Nucleus accumbens (tissue), 56 donors: ENCODE data around the gene R3HDM1.
"Not testable (repeated sequence)": the region's sequence is repeated elsewhere in the genome, so short reads cannot be mapped to it uniquely, and the experiment has no call there.

ENCODE experiments used
- DNase-seq, 56 donors: peaks; one replicate each; lab custom pipeline; 2025; lab: John Stamatoyannopoulos, UW

Gene R3HDM1

DNA sequence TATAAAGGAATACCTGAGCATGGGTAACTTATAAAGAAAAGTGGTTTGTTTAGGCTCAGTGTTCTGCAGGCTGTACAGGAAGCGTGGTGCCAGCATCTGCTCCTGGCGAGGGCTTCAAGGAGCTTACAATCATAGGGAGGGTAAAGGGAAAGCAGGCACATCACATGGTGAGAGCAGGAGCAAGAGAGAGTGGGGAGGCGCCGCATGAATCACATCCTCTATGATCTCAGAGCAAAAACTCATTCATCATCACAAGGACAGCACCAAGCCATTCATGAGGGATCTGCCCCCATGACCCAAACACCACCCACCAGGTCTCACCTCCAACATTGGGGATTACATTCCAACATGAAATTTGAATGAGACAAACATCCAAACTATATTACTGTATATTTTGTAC lies 32.5 kb downstream of the R3HDM1 start:
- DNase-seq, result no peak

DNA sequence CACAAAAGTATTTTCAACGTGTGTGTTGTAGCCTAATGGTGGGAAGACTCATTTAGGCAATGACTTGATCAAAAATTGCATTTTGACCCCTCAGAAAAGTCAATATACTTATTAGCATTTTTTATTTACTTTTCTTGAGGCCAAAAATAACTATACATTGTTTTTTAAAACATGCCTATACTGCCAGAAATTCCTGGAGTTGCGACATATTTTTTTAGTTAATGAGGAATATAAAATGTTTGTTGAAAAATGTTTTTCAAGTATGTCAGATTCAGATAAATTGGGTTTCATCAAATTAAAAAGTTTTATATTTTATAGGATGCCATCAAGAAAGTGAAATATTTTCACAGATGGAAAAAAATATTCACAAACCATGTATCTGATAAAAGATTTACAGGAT lies 39.6 kb downstream of the R3HDM1 start:
- DNase-seq, result no peak

DNA sequence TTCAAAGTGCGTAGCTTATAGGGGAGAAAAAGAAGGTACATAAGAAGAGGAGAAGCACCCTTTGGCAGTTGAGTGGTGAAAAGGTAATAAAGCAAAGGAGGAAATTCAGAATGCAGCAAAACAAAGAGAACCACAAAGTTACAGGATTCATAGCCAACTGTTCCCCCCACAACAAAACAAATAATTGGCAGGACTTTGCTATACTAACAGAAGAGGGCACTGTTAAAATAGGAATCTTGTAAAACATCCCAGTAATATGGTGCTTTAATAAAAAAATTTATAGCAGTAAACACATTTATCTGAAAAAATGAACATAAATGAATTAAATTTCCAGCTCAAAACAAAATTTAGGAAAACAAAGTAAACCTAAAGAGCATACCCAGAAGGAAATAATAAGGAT lies 42.3 kb downstream of the R3HDM1 start:
- DNase-seq, result no peak

DNA sequence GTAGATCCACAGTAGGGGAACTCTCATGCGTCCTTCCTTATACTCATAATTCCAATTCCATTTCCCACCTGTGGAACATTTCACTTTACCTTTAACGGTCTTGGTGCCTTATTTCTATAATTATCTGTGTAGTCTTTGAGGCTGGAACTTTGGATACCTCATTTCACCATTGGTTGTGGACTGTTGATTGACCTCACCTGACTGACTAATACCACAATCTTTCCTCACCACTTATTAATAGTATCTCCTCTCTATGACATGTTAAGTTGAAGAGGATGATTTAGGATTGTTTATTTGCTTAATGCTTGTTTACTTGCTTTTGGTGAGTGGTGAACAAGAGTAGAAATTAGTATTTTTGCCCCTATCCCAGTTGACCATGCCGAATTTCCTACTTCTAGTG lies 50.0 kb downstream of the R3HDM1 start:
- no peak for DNase-seq

DNA sequence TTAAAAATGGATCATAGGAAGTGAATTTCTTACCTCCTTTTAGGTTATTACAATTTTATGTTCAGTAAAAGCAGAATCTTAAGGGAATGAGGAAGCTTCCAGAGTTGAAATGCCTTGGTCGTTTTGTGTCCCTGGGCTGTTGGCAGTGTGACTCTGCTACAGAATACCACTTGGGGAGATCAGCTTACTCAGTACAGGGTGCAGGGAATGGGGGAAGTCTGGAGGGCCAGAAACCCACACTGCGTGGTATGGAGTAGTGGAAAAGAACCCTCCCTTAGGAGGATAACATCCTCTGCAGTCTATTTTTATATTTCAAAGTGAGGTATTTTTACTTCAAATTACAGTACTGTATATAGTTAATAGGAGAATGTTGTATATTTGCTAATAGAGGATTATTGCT lies 51.1 kb downstream of the R3HDM1 start:
- DNase-seq, result no peak

DNA sequence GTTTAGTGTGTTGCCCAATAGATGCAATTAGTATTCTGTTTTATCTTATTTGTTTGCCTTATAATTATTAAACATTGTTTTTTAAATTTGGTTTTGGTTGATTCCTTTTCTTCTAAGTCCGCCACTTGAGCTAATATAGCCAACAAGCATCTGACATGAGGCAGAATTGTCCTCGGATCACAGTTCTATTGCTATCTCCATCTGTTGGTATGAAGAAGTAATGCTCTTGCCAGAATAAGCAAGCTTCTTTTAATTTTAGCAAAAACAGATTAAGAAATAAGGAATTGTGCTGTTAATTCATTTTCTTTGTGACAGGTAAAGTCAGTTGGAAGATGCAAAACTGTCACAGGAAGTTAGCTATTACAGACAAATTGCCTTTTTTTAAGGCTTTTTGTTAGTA lies 54.3 kb downstream of the R3HDM1 start:
- DNase-seq, result no peak

DNA sequence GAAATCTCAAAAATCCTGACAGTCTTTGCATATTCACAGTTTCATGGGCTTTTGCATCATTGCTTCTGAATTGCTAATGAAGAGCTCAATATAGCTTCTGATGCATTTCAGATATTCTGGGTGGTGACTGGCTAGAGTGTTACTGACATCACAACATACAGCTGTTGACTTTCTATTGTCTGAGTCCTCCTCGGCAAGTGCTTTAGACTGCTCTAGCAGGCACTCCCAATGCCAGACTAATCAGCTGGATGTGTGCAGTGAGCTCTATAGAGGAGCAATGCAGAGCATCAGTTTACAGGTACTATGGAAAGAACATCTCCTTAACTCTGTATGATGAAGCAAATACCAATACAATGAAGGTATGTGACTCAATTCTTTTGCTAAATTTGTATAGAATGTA lies 54.9 kb downstream of the R3HDM1 start:
- DNase-seq, result peak in 3 of 56 donors; percentile 1 to 4 (median 2)

DNA sequence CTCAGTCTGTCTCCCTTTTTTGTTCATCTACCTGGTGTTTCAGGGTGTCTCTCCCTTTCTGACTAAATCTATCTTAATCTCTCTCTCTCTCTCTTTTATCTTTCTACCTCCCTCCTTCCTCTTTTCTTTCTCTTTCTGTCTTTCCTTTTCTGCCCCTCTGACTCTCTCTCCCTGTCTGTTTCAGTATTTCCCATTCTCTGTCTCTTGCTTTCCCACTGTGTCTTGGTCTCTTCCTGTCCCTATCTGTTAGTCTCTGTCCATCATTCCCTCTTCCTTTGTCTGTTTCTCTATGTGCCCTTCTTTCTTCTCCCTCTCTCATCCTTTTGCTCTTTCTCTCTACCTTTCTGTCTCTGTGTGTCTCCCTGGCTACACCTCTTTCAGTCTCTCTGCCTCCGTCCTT lies 56.7 kb downstream of the R3HDM1 start:
- no peak for DNase-seq

DNA sequence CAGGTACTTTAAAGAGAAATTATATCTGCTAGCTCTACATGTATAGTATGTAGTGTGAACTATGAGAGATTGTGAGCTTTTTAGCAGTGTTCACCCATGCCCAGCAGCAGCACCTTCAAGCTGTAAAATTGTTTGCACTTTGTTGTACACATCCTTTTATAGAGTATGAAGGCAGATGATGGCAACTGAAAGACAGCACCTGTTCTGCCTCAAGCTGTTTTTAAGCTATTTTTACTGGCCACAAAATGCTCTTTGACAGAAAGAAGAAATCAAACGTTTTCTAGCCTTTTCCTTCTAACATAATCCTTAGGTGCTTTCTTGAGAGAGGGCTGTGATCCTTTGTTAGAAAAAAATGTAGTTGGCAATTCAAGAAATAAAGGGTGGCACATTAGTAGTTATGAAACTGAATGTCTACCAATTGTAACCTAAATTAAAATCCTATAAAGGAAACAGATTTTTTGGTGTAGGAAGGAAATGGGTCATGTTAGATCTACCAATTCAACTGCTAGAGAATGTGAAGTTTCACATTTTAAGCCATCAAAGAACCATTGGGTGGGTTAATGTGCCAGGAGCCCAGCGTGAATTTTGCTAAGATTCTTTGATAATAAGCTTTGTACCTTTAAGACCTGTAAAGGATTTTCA lies 59.5 kb downstream of the R3HDM1 start:
- DNase-seq, result no peak

DNA sequence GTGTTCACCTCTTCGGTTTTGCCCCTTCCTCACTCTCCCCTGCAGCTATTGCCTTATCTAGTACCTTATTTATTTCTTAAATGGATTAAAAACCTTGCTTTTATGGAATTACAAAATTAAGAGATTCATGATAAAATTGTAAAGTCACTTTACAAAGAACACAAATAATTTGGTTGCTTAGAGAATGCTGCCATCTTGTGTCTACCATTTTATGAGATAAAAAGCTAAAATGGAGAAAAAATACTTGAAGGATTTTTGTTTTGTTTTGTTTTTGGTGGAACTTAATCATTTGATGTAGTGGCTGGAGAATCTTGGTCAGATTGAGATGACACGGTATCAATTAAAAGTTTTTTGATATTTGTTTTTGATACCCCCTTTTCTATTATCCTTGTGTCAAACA lies 69.6 kb downstream of the R3HDM1 start:
- DNase-seq, result no peak

DNA sequence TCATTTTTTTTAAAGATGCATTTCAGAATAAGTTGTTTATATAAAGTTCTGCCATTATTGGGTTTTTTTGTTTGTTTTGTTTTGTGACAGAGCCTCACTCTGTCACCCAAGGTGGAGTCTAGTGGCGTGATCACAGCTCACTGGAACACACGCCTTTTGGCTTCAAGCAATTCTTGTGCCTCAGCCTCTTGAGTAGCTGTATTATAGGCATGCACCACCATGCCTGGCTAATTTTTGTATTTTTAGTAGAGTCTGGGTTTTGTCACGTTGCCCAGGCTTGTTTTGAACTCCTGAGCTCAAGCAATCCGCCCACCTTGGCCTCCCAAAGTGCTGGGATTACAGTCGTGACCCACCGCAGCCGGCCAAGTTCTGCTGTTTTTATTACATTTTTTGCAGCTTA lies 72.3 kb downstream of the R3HDM1 start:
- DNase-seq, result no peak

DNA sequence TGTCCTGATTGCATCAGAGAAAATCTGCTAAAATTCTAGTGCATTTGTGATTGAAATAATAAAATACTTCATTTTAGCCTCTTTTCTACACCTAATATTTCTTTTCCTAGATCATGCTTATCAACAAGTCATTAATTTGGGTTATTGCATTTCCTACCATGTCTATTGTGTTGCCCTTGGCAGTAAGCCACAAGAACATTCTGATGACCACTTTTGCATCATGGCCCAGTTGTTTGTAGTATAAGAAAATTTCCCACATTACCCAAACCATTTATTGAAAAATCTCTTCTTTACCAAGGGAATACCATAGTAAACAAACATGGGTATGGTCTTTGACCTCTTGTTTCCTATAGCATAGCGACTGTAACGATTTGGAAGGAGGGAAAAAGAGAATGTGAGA lies 76.3 kb downstream of the R3HDM1 start:
- DNase-seq, result no peak

DNA sequence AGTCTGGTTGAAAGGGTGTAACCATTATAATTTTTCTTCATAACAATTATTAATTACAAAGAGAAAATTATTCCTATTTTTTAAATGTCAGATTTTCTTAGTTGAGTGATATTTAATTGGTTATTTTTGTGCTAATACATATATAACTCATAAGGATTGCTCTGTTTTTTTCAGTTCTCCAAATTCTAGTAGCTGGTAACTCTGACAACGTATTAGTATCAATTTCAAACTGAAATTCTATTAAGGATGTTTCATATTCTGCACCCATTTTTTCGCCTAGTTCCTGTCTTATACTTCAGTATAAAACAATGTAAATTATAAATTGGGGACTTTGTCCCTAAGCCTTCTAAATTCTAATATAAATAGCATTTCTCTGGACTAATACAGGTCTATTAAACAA lies 81.0 kb downstream of the R3HDM1 start:
- DNase-seq, result no peak

DNA sequence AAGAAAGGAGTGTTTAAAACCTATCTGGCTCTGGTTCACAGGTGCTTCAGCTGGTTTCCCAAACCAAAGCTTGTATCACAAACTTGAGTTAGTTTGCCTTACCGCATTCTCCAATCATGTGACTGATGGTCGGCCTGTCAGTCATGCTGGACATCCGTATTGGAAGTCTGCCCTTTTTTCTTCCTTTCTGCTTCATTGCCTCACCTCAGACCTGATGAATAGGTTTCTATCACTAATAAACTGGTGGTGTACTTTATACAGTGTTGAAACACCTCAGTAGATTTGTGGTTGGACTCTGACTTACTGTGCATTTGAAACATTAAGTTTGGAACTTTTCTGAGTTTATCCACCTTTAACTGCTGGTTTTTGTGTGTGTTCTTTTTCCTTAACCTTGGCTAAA lies 84.1 kb downstream of the R3HDM1 start:
- DNase-seq, result no peak

DNA sequence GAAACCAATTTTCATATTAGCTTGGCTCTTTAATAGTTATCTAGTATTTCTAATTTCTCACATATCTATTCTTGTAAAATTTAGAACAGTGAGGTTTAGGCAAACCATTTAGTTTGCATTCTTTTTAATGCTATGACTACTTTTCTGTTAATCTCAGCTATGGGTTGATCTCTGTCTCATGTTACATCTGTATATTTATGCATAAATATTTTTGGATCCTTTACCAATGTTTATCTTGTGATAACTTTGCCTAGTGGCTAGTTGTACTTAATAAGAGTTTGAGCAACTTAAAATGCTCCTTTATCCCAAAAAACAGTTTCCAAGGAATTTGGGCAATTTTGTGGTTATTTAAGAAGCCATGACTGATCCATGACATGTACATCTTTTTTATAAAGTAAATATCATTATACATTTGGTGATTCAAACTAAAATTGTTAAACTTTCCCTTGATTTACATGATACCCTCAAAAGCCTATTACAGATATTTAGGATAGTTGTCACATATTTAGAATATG lies 86.3 kb downstream of the R3HDM1 start:
- DNase-seq, result no peak

DNA sequence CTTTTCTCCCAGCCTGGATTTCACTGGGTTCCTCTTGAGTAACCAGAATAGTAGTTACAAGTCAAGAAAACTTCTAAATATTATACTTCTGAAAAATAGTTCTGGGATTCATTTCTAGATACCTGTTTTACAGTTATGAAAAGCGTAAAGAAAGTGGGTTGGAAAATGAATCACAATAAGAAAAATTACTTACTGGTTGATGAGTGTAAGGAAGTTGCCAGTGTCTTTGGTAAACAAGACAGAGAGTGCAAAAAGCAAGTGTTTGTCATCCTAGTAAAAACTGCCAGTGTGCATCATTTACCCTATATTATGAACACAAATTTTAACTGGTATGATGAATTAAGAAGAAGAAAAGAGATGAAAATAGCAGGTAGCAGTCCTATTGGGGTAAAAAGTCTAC lies 88.9 kb downstream of the R3HDM1 start:
- no peak for DNase-seq

DNA sequence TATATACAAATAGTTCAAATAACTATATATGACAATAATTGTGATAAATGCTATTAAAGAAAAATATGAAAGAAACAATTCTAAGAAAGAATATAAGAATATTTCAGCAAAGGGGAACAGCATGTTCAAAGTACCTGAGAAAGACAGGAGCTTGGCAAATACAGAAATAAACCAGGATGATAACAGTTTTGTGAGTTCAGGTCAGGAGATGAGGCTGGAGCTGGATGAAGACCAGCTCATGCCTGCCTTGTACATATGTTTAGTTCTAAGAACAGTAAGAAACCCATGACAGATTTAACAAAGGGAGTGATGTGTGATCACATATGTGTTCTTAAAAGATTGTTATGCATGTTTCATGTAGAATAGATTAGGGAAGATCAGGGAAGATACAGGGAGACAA lies 98.2 kb downstream of the R3HDM1 start:
- no peak for DNase-seq

DNA sequence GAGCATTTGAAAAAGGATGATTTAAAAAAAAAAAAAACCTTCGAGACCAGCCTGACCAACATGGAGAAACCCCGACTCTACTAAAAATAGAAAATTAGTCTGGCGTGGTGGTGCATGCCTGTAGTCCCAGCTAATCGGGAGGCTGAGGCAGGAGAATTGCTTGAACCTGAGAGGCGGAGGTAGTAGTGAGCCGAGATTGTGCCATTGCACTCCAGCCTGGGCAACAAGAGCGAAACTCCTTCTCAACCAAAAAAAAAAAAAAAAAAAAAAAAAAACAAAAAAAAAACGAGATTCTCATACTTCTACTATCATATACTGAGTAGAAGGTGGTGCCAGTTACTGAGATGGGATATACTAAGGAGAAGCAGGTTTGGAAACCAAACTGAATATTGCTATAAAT lies 98.8 kb downstream of the R3HDM1 start:
- DNase-seq, result not testable (repeated sequence)

DNA sequence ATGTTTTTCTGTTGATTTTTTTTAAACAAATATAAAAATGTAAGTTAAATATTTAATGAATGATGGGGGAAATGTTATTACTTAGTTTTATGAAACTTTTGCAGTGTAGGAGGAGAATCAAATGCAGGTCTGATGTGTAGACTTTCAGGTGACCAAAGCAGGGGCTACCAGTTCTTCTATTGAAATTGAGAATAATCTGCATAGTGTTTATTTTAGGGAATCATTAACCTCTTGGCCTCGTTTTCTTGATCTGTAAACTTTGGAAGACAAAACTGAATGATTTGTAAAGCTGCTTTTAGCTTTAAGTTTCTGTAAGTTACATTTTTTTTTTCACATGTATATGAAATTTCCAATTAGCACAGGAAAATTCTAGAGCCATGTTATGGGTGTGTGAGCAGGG lies 99.2 kb downstream of the R3HDM1 start:
- DNase-seq, result no peak

DNA sequence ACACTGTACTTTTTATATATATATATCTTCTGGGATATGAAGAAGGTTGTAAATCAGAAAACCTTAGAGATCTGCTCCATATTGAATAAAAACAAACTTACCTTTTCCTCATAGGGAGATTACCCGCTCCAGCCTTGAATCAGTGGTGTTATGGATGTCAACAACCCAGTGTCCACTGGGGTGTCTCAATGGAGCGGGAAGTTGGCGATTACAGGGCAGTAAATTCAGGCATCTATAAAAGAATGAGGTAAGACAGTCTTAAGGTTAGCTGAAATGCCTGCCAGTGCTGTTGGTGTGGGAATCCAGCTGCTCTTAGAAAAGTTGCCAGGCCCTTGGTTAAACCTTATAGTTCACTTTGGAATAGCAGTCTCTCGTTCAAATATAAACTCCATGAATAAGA lies 102.3 kb downstream of the R3HDM1 start:
- DNase-seq, result no peak

DNA sequence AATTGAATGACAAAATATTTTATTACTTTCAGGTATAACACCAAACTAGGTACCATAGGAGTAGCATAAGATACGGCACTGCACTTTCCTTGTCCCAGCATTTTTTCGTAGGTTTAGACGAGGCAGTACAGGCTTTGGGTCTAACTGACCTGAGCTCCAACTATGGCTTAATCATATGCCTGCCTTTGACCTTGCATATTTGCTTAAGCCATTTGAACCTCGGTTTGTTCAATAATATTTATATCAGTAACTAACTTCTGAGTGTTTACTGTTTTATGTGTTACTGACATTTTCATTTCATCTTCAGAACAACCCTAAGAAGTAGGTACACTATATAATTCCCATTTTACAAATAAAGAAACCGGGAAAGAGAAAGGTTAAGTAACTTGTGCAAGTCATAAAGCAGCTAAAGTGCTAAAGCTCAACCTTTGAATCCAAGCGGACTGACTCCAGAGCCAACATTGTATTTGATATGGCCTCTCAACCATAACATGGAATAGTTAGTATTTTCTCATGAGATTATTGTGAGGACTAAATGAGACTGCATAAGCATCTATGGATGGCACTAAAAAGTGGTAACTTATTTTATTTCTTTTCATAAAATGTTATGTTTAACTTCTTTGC lies 104.0 kb downstream of the R3HDM1 start:
- no peak for DNase-seq

DNA sequence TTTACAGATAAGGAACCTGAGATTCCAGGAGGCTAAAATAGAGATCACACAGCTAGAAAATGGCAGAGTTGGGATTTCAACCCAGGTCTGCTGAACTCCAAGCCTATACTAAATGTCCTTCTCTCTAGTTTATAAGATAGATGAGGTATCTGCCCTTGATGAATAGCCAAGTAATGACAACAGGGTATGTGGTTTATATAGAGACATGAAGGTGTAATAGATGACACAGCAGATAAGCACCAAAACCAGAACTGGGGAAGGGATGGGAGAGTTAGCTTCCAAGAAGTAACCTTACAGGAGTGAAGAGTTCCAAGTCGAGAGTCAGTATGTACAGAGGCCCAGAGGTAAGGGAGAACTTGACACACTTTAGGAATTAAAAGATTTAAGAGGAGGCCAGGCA lies 105.7 kb downstream of the R3HDM1 start:
- DNase-seq, result no peak
